Tibial nerve (tissue), 4 donors: ENCODE data around the gene PRR27. TPM values are rescaled to one million over a fixed set of nuclear protein-coding genes. Genes with fewer than 3 reads are reported as not detected.

Source experiments
- DNase-seq, 2 donors: peaks; one replicate each; pipeline ENCODE4 v3.0.0-alpha.2; 2019; ENCODE audit warnings: low spot score in 2 of 2
- H3K27ac ChIP-seq, 4 donors: fragments of 200-600 bp; sonication (generic) in 3 of 4; one replicate each; pipeline ENCODE4 v1.5.1; 2017 to 2019; ENCODE audit warnings: mild to moderate bottlenecking in 1 of 4
- H3K27me3 ChIP-seq, 2 donors: fragments of 200-600 bp; sonication (generic) in 1 of 2; one replicate each; pipeline versions ENCODE4 v1.5.1 to v1.6.0; 2017 to 2019
- H3K36me3 ChIP-seq, 3 donors: fragments of 200-600 bp; sonication (generic); one replicate each; pipeline ENCODE4 v1.5.1; 2018 to 2019
- H3K4me1 ChIP-seq, 4 donors: fragments of 200-600 bp; sonication (generic) in 3 of 4; one replicate each; pipeline ENCODE4 v1.5.1; 2017 to 2019
- H3K4me3 ChIP-seq, 4 donors: fragments of 200-600 bp; sonication (generic) in 3 of 4; one replicate each; pipeline ENCODE4 v1.5.1; 2017 to 2019; ENCODE audit warnings: mild to moderate bottlenecking in 1 of 4, moderate library complexity in 1 of 4
- H3K9me3 ChIP-seq, 4 donors: fragments of 200-600 bp; sonication (generic) in 3 of 4; one replicate each; pipeline ENCODE4 v1.5.1; 2017 to 2019
- EP300 ChIP-seq, 2 donors: sonication (generic); formaldehyde crosslinking; IDR thresholded peaks; one replicate each; pipeline ENCODE4 v1.6.1; 2017; ENCODE audit warnings: antibody characterized with exemption in 2 of 2, mild to moderate bottlenecking in 1 of 2
- POLR2A ChIP-seq, 2 donors: fragments of 450-650 bp; IDR thresholded peaks; one replicate each; pipeline ENCODE4 v1.6.1; 2017; ENCODE audit warnings: antibody characterized with exemption in 2 of 2, mild to moderate bottlenecking in 2 of 2, moderate library complexity in 2 of 2
- WGBS, 2 donors: methylation state at CpG; one replicate each; pipeline ENCODE4 v1.1.5; 2018; 5-methylcytosine and 5-hydroxymethylcytosine counted together
- total RNA-seq, 4 donors: library from RNA; depleted of rRNA; stranded (reverse); fragments of >200 nt; gene quantifications; one replicate each; pipeline ENCODE4 v1.1.0, GENCODE V29; 2016
- TF ChIP-seq, protein P1 (sequence below), 5 experiments: fragments of 200-600 bp in 3 of 5; fragments of 450-650 bp in 2 of 5; sonication (generic) in 3 of 5; IDR thresholded peaks; one replicate each; pipeline ENCODE4 v1.5.1; 2016 to 2019; ENCODE audit warnings: antibody characterized with exemption in 5 of 5, mild to moderate bottlenecking in 3 of 5, moderate library complexity in 2 of 5

PRR27 gene
- total RNA-seq, 4 donors from 2014 or later: not detected

DNA sequence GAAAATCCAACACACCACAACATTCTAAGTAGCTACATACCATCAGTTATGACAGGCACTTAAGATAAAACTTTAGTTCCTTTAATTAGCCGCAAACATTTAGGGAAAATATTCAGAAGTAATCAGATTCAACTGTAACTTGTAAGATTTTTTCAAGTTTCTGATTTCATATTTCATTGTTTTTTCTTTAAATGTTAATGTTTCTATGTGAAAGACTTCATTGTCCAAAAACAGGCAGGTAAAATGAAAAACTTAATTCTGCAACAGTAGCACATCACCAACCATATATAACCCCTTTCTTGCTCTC, 29.9 kb downstream of the PRR27 start:
- Histone ChIP-seq H3K4me3 (no peak overlapping the region), H3K9me3 (no peaks in the 10 kb centered on the region), H3K4me1 (no peaks in the 10 kb centered on the region), H3K27me3 (no peaks in the 10 kb centered on the region), H3K36me3 (no peaks in the 10 kb centered on the region), H3K27ac (no peak overlapping the region)
- TF ChIP-seq EP300 (IDR thresholded peaks at IDR 0.05): no peak
- no peak for TF ChIP-seq POLR2A (IDR thresholded peaks at IDR 0.05)
- TF ChIP-seq, protein P1, sequence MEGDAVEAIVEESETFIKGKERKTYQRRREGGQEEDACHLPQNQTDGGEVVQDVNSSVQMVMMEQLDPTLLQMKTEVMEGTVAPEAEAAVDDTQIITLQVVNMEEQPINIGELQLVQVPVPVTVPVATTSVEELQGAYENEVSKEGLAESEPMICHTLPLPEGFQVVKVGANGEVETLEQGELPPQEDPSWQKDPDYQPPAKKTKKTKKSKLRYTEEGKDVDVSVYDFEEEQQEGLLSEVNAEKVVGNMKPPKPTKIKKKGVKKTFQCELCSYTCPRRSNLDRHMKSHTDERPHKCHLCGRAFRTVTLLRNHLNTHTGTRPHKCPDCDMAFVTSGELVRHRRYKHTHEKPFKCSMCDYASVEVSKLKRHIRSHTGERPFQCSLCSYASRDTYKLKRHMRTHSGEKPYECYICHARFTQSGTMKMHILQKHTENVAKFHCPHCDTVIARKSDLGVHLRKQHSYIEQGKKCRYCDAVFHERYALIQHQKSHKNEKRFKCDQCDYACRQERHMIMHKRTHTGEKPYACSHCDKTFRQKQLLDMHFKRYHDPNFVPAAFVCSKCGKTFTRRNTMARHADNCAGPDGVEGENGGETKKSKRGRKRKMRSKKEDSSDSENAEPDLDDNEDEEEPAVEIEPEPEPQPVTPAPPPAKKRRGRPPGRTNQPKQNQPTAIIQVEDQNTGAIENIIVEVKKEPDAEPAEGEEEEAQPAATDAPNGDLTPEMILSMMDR (IDR thresholded peaks at IDR 0.05): no peak
- 72 to 90% methylated on average over 1 of the region's 1 CpG for WGBS, 2 donors
- no peak for DNase-seq

DNA sequence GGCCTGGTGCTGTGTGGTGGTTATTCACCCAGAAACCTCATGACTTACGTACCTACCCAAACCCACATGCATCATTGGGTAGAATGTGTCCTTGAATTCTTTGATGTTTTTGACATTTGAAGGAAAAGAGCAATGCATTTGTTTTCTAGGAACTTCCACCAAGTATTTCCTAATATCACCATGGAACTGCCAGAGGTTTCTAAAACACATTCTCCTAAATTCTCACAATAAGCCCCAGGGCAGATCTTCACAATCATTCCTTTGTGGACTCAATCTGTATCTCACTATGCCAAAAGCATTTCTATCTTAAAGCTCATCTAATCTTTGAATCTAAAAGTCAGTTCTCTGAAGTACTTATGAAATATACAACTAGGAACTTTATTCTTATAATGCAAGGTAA, 33.2 kb downstream of the PRR27 start:
- Histone ChIP-seq H3K27ac (no peak overlapping the region), H3K36me3 (no peaks in the 10 kb centered on the region), H3K4me3 (no peak overlapping the region), H3K9me3 (no peaks in the 10 kb centered on the region), H3K27me3 (no peaks in the 10 kb centered on the region), H3K4me1 (no peaks in the 10 kb centered on the region)
- 87 to 93% methylated on average over 1 of the region's 1 CpG for WGBS, 2 donors
- DNase-seq: no peak
- TF ChIP-seq, protein P1 (IDR thresholded peaks at IDR 0.05): no peak
- TF ChIP-seq EP300 (IDR thresholded peaks at IDR 0.05): no peak
- no peak for TF ChIP-seq POLR2A (IDR thresholded peaks at IDR 0.05)

DNA sequence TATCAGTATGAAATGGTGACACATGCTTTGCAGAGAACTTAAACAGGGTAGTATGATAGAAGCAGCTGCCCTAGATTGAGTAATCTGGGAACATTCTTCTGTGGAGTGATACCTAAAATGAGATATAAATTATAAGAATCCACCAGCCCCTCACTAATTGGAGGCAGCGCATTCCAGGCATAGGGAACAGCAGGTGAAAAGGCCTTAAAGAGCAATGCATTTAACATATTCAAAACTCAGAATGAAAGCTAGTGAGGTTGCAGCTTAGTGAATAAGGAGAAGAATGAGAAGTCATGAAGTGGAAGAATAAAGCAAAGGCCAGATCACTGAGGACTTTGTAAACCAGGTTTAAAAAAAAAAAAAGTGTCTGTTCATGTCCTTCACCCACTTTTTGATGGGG, 36.5 kb downstream of the PRR27 start:
- Histone ChIP-seq H3K4me1 (no peaks in the 10 kb centered on the region), H3K36me3 (no peaks in the 10 kb centered on the region), H3K4me3 (no peak overlapping the region), H3K9me3 (no peaks in the 10 kb centered on the region), H3K27ac (no peak overlapping the region), H3K27me3 (no peaks in the 10 kb centered on the region)
- TF ChIP-seq POLR2A (IDR thresholded peaks at IDR 0.05): no peak
- TF ChIP-seq, protein P1 (IDR thresholded peaks at IDR 0.05): no peak
- no peak for TF ChIP-seq EP300 (IDR thresholded peaks at IDR 0.05)
- DNase-seq: no peak
- WGBS, 2 donors: 97 to 100% methylated on average over 1 of the region's 1 CpG

DNA sequence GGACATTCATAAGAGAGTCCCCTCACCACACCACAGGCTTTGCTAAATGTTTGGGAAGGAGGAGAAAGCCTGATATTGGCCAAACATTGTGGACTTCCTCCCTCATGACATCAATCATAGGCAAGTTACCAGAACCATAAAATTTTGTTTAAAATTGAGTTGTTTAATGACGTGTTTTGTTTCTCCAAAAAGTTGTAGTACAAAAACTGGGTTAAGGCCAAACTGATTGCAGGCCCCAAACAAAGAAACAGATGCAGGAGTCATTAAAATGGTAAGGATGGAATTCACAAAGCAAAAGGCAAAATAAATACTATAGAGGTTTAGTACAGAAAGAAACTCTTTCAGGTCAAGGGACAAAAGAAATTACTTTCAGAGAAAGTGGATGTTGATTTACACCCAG, 37.6 kb downstream of the PRR27 start:
- WGBS, 2 donors: 26 to 27% methylated on average over 1 of the region's 1 CpG
- no peaks in the 10 kb centered on the region for H3K9me3 ChIP-seq
- no peak overlapping the region for H3K27ac ChIP-seq
- no peak overlapping the region for H3K4me3 ChIP-seq
- DNase-seq: no peak
- no peak for TF ChIP-seq POLR2A (IDR thresholded peaks at IDR 0.05)
- TF ChIP-seq, protein P1 (IDR thresholded peaks at IDR 0.05): no peak
- TF ChIP-seq EP300 (IDR thresholded peaks at IDR 0.05): no peak
- no peaks in the 10 kb centered on the region for H3K36me3 ChIP-seq
- H3K27me3 ChIP-seq: no peaks in the 10 kb centered on the region
- H3K4me1 ChIP-seq: no peaks in the 10 kb centered on the region

DNA sequence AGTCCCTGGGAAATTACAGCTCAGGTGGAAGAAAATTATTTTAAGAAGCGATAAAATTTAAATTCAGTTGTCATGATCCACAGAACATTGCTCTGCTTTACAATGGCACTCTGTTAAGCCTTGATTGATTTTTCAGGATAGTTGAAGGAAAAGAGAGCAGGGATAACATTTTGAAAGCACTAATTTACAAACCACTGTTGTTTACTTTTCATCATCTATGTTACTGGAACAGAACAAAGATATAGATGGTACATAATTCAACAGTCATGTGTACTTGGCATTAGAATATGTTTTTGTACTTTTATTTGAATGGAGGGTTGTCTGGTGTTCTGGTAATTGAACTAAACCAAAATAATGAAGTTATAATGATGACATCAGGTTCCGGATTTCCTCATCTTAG, 38.9 kb downstream of the PRR27 start:
- no peak for DNase-seq
- H3K27me3 ChIP-seq: no peaks in the 10 kb centered on the region
- TF ChIP-seq POLR2A (IDR thresholded peaks at IDR 0.05) (no peak), EP300 (IDR thresholded peaks at IDR 0.05) (no peak)
- TF ChIP-seq, protein P1 (IDR thresholded peaks at IDR 0.05): no peak
- no peaks in the 10 kb centered on the region for H3K36me3 ChIP-seq
- no peak overlapping the region for H3K27ac ChIP-seq
- H3K4me1 ChIP-seq: no peaks in the 10 kb centered on the region
- no peaks in the 10 kb centered on the region for H3K9me3 ChIP-seq
- H3K4me3 ChIP-seq: no peak overlapping the region
- WGBS, 2 donors: 97% methylated on average over 2 of the region's 2 CpGs
